ENCODE data around the gene SMDT1. TPM values are rescaled to one million over a fixed set of nuclear protein-coding genes. Genes with fewer than 3 reads are reported as not detected.

Gene SMDT1
- total and polyA plus RNA-seq, 10 of the 15 experiments (the other 5 are each of a cell fraction or from before 2014, with no cell fraction given), result 19.7 to 176 (median 66.3) TPM

GRCh38 chr22:42056757-42057511 lies 22.6 kb upstream of the SMDT1 start (continued):
- TF ChIP-seq RFX5 (IDR thresholded peaks at IDR 0.05; ENCODE audit: low read depth, low read length), result no peak
- no peak for TF ChIP-seq CBX5 (IDR thresholded peaks at IDR 0.05; ENCODE audit: low read depth)
- no peak for TF ChIP-seq SPI1 (IDR thresholded peaks at IDR 0.05; ENCODE audit: borderline replicate concordance, insufficient read depth, low read depth, low read length)
- TF ChIP-seq ATF2 (IDR thresholded peaks at IDR 0.05; ENCODE audit: low read length), result no peak
- no peak for TF ChIP-seq NR2F1 (conservative IDR thresholded peaks at IDR 0.05)

DNA sequence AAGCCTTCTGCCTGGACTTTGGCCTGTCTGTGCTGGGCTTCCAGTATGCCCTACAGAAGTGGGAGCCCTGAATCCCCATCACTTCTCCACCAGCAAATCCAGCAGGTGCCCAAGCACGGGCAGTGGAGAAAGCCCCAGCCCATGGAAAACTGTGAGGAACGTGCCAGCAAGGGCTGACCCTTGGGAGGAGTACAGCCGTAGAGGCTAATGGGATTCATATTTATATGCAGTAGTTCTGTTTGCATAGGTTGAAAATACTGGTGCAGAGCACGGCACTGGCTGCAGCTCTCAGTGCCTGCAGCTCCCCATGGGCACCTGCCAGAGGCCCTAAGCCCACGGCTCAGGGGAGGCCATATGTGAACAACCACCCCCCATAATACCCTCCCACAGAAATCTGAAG lies 19.0 kb upstream of the SMDT1 start:
- ATAC-seq, result no peak
- CTCF ChIA-PET, result no interaction called here
- TF ChIP-seq NFYB (IDR thresholded peaks at IDR 0.05; ENCODE audit: insufficient read depth, low read depth, low read length) (no peak), NRF1 (conservative IDR thresholded peaks at IDR 0.05; ENCODE audit: low read depth, low read length) (no peak), RAD51 (IDR thresholded peaks at IDR 0.05) (no peak), NBN (IDR thresholded peaks at IDR 0.05) (no peak), PKNOX1 (IDR thresholded peaks at IDR 0.05) (no peak), SMAD5 (IDR thresholded peaks at IDR 0.05; ENCODE audit: low read depth) (no peak), TCF3 (IDR thresholded peaks at IDR 0.05; ENCODE audit: borderline replicate concordance, insufficient read depth, low read depth, low read length) (no peak), PBX3 (IDR thresholded peaks at IDR 0.05; ENCODE audit: insufficient replicate concordance, low read depth, low read length) (no peak), CTCF (IDR thresholded peaks at IDR 0.05 in 2 of 3, conservative IDR thresholded peaks at IDR 0.05 in 1 of 3; ENCODE audit: control insufficient read depth in 2 of 3, extremely low read depth in 1 of 3, insufficient read depth in 1 of 3, low read depth in 3 of 3, low read length in 3 of 3) (no peak), NFIC (IDR thresholded peaks at IDR 0.05; ENCODE audit: low read depth, low read length) (no peak), SIN3A (IDR thresholded peaks at IDR 0.05; ENCODE audit: low read depth, low read length) (no peak), CHD2 (IDR thresholded peaks at IDR 0.05; ENCODE audit: borderline replicate concordance, low read depth, low read length) (no peak), ZNF622 (IDR thresholded peaks at IDR 0.05) (no peak)

More for the DNA sequence above, 19.0 kb upstream of the SMDT1 start:
- intact Hi-C loops (cut with micrococcal nuclease; ENCODE audit: unreplicated experiment) (no loop called here), in situ Hi-C loops (cut with MboI) (no loop called here)
- no peaks in the 10 kb centered on the region for H3K27me3 ChIP-seq (replicated peaks in 1 of 2; ENCODE audit: control insufficient read depth in 2 of 2, insufficient read depth in 2 of 2, low read length in 1 of 2)
- H4K20me1 ChIP-seq (ENCODE audit: control insufficient read depth, insufficient read depth), result no peaks in the 10 kb centered on the region
- ChIA-PET POLR2A (interaction anchor here (0.6 kb wide), 1 partner anchor 189 kb away, joined by 3 read pairs; no protein-coding TSS in a partner anchor), RAD21 (ENCODE audit: unreplicated experiment) (no interaction called here), SMC1A (ENCODE audit: uncharacterized antibody, unreplicated experiment) (interaction anchor here (0.8 kb wide), 1 partner anchor 31 kb away, joined by 3 read pairs; no protein-coding TSS in a partner anchor)
- no peak overlapping the region for H3K4me3 ChIP-seq
- no peak overlapping the region for H3K4me2 ChIP-seq (ENCODE audit: control insufficient read depth, insufficient read depth)
- H2AFZ ChIP-seq (ENCODE audit: control insufficient read depth, low read depth, low read length), result no peak overlapping the region
- FAIRE-seq (no peak), DNase-seq (ENCODE audit: low read depth, low spot score) (no peak)
- no peaks in the 10 kb centered on the region for H3K79me2 ChIP-seq (ENCODE audit: control insufficient read depth, insufficient read depth, low read length)
- peaks cover 7 to 21% of the 10 kb centered on the region in 2 experiments for H3K36me3 ChIP-seq (ENCODE audit: control insufficient read depth in 2 of 2, insufficient read depth in 2 of 2, low read length in 1 of 2)
- no TSS peak for BruUV-seq (replicated peaks)
- H3K27ac ChIP-seq (ENCODE audit: control insufficient read depth, insufficient read depth), result no peak overlapping the region
- 98% methylated on average over 5 of the region's 5 CpGs for WGBS (ENCODE audit: insufficient coverage, insufficient replicate concordance, low lambda C conversion rate, missing lambda C conversion rate)
- H3K9ac ChIP-seq (ENCODE audit: control insufficient read depth, insufficient read depth, low read length), result no peak overlapping the region
- peaks cover 11% of the 10 kb centered on the region; the same call in 2 of the 3 replicates for H3K9me3 ChIP-seq (replicated peaks; ENCODE audit: control insufficient read depth, insufficient read depth, low read length)
- H3K4me1 ChIP-seq (ENCODE audit: control insufficient read depth, insufficient read depth, low read length), result no peaks in the 10 kb centered on the region
